Endothelial cell of umbilical vein (primary cell): Measurements from ENCODE around the gene R3HCC1L. TPM values are rescaled to one million over a fixed set of nuclear protein-coding genes. Genes with fewer than 3 reads are reported as not detected.
"Not testable (repeated sequence)": the region's sequence is repeated elsewhere in the genome, so short reads cannot be mapped to it uniquely, and the experiment has no call there.

Source experiments
- BruUV-seq: library from RNA; stranded (reverse); fragments of 400-500 nt; replicated peaks from 2 replicates; lab custom pipeline; 2021; lab: Mats Ljungman, UMichigan
- CTCF ChIA-PET: fragments of 300-600, 350-600 bp; sonication (Branson Sonifier 250); formaldehyde crosslinking; loops from one replicate; lab custom pipeline; 2021; ENCODE audit warnings: antibody characterized with exemption, inconsistent platforms; lab: Charles Lee
- POLR2A ChIA-PET: fragments of 300-600, 350-600 bp; sonication (Branson Sonifier 250); formaldehyde crosslinking; loops from one replicate; lab custom pipeline; 2021; ENCODE audit warnings: antibody characterized with exemption, inconsistent platforms; lab: Charles Lee
- DNase-seq: peaks from one replicate; pipeline ENCODE4 v3.0.0-alpha.2; 2011; ENCODE audit warnings: low read depth, low spot score
- FAIRE-seq: peaks from 2 replicates; lab custom pipeline; 2011; peaks lifted over from hg19 to GRCh38; lab: Jason Lieb, UNC
- H2AFZ ChIP-seq: 2 replicates; pipeline ENCODE4 v1.6.0; 2012; ENCODE audit warnings: low read depth, low read length, control low read depth, inconsistent platforms
- H3K27ac ChIP-seq: 2 replicates; pipeline ENCODE4 v1.5.1; 2011; ENCODE audit warnings: low read depth, mild to moderate bottlenecking, control low read depth, low read length, moderate library complexity; ENCODE audit not compliant: insufficient read depth
- H3K27me3 ChIP-seq, 2 experiments: 2 replicates each; pipeline versions ENCODE4 v1.6.0 to v1.6.1; 2011; ENCODE audit warnings: low read length in 2 of 2, mixed read lengths in 1 of 2; ENCODE audit not compliant: control insufficient read depth in 2 of 2, insufficient read depth in 2 of 2
- H3K36me3 ChIP-seq, 2 experiments: 2 replicates in 1 of 2; 3 replicates in 1 of 2; pipeline ENCODE4 v1.5.1; 2011; ENCODE audit warnings: low read length in 2 of 2, mild to moderate bottlenecking in 1 of 2, moderate library complexity in 1 of 2; ENCODE audit not compliant: control insufficient read depth in 2 of 2, insufficient read depth in 2 of 2; ENCODE audit errors: extremely low read depth in 1 of 2
- H3K4me1 ChIP-seq: 3 replicates; pipeline ENCODE4 v1.5.1; 2011; ENCODE audit warnings: mild to moderate bottlenecking, low read length; ENCODE audit not compliant: control insufficient read depth, insufficient read depth; ENCODE audit errors: extremely low read depth
- H3K4me2 ChIP-seq: 2 replicates; pipeline ENCODE4 v1.6.1; 2011; ENCODE audit warnings: low read length, control low read depth, mixed read lengths; ENCODE audit not compliant: insufficient read depth
- H3K4me3 ChIP-seq, 3 experiments: fragments of 200-600 bp in 1 of 3; sonication (generic), shearing (Covaris generic) in 1 of 3; replicated peaks in 1 of 3; 2 replicates each; pipeline ENCODE4 v1.5.1; 2011 to 2016; ENCODE audit warnings: control low read depth in 3 of 3, low read length in 3 of 3, mild to moderate bottlenecking in 2 of 3, inconsistent platforms in 1 of 3, low read depth in 1 of 3, moderate library complexity in 1 of 3; ENCODE audit not compliant: insufficient read depth in 1 of 3
- H3K79me2 ChIP-seq: 2 replicates; pipeline ENCODE4 v1.6.0; 2012; ENCODE audit warnings: low read length, inconsistent platforms; ENCODE audit not compliant: control insufficient read depth, insufficient read depth
- H3K9ac ChIP-seq: replicated peaks from 2 replicates; pipeline ENCODE3; 2011; ENCODE audit warnings: low read length, control low read depth; ENCODE audit not compliant: insufficient read depth; ENCODE audit errors: extremely low read depth
- H3K9me1 ChIP-seq: replicated peaks from 3 replicates; pipeline ENCODE4 v1.6.0; 2011; ENCODE audit warnings: mild to moderate bottlenecking, low read length; ENCODE audit not compliant: control insufficient read depth, insufficient read depth; ENCODE audit errors: extremely low read depth
- H3K9me3 ChIP-seq: replicated peaks from 2 replicates; pipeline ENCODE4 v1.5.1; 2012; ENCODE audit warnings: low read length, inconsistent platforms; ENCODE audit not compliant: control insufficient read depth, insufficient read depth
- H4K20me1 ChIP-seq: replicated peaks from 2 replicates; pipeline ENCODE3; 2011; ENCODE audit warnings: mild to moderate bottlenecking, low read length; ENCODE audit not compliant: control insufficient read depth, insufficient read depth; ENCODE audit errors: extremely low read depth
- EZH2 ChIP-seq: IDR thresholded peaks from 2 replicates; pipeline ENCODE4 v1.6.1; 2012; ENCODE audit warnings: borderline replicate concordance, low read depth, mild to moderate bottlenecking, moderate library complexity, low read length, inconsistent platforms; ENCODE audit not compliant: severe bottlenecking
- FOS ChIP-seq: IDR thresholded peaks from 2 replicates; pipeline ENCODE4 v1.6.1; 2011; ENCODE audit warnings: mild to moderate bottlenecking, low read length, moderate library complexity, borderline replicate concordance; ENCODE audit not compliant: insufficient read depth
- JUN ChIP-seq: IDR thresholded peaks from 2 replicates; pipeline ENCODE4 v1.6.1; 2011; ENCODE audit warnings: borderline replicate concordance, low read depth; ENCODE audit not compliant: insufficient read length, insufficient read depth
- MAX ChIP-seq: IDR thresholded peaks from 2 replicates; pipeline ENCODE4 v1.6.1; 2011; ENCODE audit not compliant: insufficient read depth, insufficient read length
- MYC ChIP-seq: IDR thresholded peaks from one replicate; pipeline ENCODE4 v1.6.1; 2011; ENCODE audit warnings: mild to moderate bottlenecking, low read depth, low read length
- POLR2A ChIP-seq: IDR thresholded peaks from 2 replicates; pipeline ENCODE4 v1.6.1; 2012; ENCODE audit warnings: low read depth, mild to moderate bottlenecking, control low read depth, low read length
- POLR2AphosphoS5 ChIP-seq: IDR thresholded peaks from 2 replicates; pipeline ENCODE4 v1.6.1; 2012; ENCODE audit warnings: low read depth, mild to moderate bottlenecking, control low read depth, low read length, moderate library complexity; ENCODE audit not compliant: insufficient read depth
- dilution Hi-C: fragments of 300-500 bp; cut with MboI; formaldehyde crosslinking; loops from one replicate; pipeline ENCODE4 v1.15.0; 2019; ENCODE audit warnings: low sequenced_read_pairs; ENCODE audit not compliant: extremely low pct_ligation_motif_present
- intact Hi-C: fragments of 100-400 bp; cut with micrococcal nuclease; formaldehyde crosslinking; loops from one replicate; pipeline ENCODE4 v1.10.0; 2022
- polyA plus RNA-seq, 4 experiments: library from polyadenylated mRNA; depleted of rRNA in 3 of 4; stranded (reverse) in 3 of 4; unstranded in 1 of 4; fragments of >200 nt; gene quantifications; 2 replicates each; pipeline versions ENCODE4 v1.2.1 to v1.2.3, GENCODE V29; 2011 to 2012; ENCODE audit warnings: missing spikeins in 1 of 4
- total RNA-seq: library from RNA; stranded (reverse); gene quantifications from 2 replicates; pipeline ENCODE4 v1.2.3, GENCODE V29; 2021
- TF ChIP-seq, protein P1 (sequence below), 2 donors: IDR thresholded peaks; 1 replicate in 1 of 2; 2 replicates in 1 of 2; pipeline ENCODE4 v1.5.1; 2011; ENCODE audit warnings: low read length in 2 of 2, mild to moderate bottlenecking in 2 of 2, moderate library complexity in 2 of 2, control low read depth in 1 of 2, inconsistent platforms in 1 of 2, low read depth in 1 of 2; ENCODE audit not compliant: insufficient read depth in 1 of 2; ENCODE audit errors: extremely low read depth in 1 of 2

The R3HCC1L gene
- total and polyA plus RNA-seq, 2 donors (not counting 3 experiments of a cell fraction or from before 2014, with no cell fraction given): 6.3 to 12.4 TPM

GRCh38 chr10:98226508-98227144 is 92.2 kb downstream of the R3HCC1L start:
- Histone ChIP-seq H3K4me1 (peaks cover 14% of the 10 kb centered on the region), H3K4me3 (no peak overlapping the region), H4K20me1 (no peaks in the 10 kb centered on the region), H3K27ac (no peak overlapping the region), H3K79me2 (peaks cover 6% of the 10 kb centered on the region), H3K9me1 (no peaks in the 10 kb centered on the region), H3K36me3 (no peaks in the 10 kb centered on the region), H2AFZ (no peak overlapping the region), H3K9ac (no peak overlapping the region), H3K9me3 (no peaks in the 10 kb centered on the region), H3K4me2 (no peak overlapping the region), H3K27me3 (no peaks in the 10 kb centered on the region)
- no peak for DNase-seq
- TF ChIP-seq POLR2A (no peak), JUN (no peak), FOS (no peak), POLR2AphosphoS5 (no peak), MAX (no peak), MYC (no peak), EZH2 (no peak)
- TF ChIP-seq, protein P1, sequence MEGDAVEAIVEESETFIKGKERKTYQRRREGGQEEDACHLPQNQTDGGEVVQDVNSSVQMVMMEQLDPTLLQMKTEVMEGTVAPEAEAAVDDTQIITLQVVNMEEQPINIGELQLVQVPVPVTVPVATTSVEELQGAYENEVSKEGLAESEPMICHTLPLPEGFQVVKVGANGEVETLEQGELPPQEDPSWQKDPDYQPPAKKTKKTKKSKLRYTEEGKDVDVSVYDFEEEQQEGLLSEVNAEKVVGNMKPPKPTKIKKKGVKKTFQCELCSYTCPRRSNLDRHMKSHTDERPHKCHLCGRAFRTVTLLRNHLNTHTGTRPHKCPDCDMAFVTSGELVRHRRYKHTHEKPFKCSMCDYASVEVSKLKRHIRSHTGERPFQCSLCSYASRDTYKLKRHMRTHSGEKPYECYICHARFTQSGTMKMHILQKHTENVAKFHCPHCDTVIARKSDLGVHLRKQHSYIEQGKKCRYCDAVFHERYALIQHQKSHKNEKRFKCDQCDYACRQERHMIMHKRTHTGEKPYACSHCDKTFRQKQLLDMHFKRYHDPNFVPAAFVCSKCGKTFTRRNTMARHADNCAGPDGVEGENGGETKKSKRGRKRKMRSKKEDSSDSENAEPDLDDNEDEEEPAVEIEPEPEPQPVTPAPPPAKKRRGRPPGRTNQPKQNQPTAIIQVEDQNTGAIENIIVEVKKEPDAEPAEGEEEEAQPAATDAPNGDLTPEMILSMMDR (IDR thresholded peaks at IDR 0.05; ENCODE audit: extremely low read depth in 1 of 2, insufficient read depth in 1 of 2, low read depth in 1 of 2, low read length in 2 of 2): no peak
- CTCF ChIA-PET: no interaction called here
- POLR2A ChIA-PET: no interaction called here
- no peak for FAIRE-seq
- intact Hi-C loops: no loop called here
- no TSS peak for BruUV-seq
- dilution Hi-C loops: no loop called here

DNA sequence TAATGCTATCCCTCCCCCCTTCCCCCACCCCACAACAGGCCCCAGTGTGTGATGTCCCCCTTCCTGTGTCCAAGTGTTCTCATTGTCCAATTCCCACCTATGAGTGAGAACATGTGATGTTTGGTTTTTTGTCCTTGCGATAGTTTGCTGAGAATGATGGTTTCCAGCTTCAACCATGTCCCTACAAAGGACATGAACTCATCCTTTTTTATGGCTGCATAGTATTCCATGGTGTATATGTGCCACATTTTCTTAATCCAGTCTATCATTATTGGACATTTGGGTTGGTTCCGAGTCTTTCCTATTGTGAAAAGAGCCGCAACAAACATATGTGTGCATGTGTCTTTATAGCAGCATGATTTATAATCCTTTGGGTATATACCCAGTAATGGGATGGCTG is 93.3 kb downstream of the R3HCC1L start:
- H3K27ac ChIP-seq, POLR2A ChIA-PET, H2AFZ ChIP-seq, DNase-seq, BruUV-seq, dilution Hi-C loops, H3K27me3 ChIP-seq, intact Hi-C loops, H3K36me3 ChIP-seq, CTCF ChIA-PET, H3K4me2 ChIP-seq, H4K20me1 ChIP-seq, H3K9me3 ChIP-seq, H3K9me1 ChIP-seq, FAIRE-seq, H3K79me2 ChIP-seq, H3K9ac ChIP-seq, H3K4me3 ChIP-seq: not testable (repeated sequence)
- H3K4me1 ChIP-seq: peaks cover 14% of the 10 kb centered on the region

- not testable (repeated sequence) for BruUV-seq, H3K79me2 ChIP-seq
Measured at GRCh38 chr10:98228266-98228665, 93.8 kb downstream of the R3HCC1L start.

More at GRCh38 chr10:98228266-98228665, 93.8 kb downstream of the R3HCC1L start:
- H4K20me1 ChIP-seq, H3K36me3 ChIP-seq, H3K4me2 ChIP-seq, H3K9ac ChIP-seq, H3K4me3 ChIP-seq, H3K27ac ChIP-seq, dilution Hi-C loops, H3K9me1 ChIP-seq, intact Hi-C loops, H3K9me3 ChIP-seq, H2AFZ ChIP-seq, CTCF ChIA-PET, FAIRE-seq, POLR2A ChIA-PET, H3K27me3 ChIP-seq, DNase-seq: not testable (repeated sequence)
- peaks cover 14% of the 10 kb centered on the region for H3K4me1 ChIP-seq
